ENCODE measurements around the gene EXOC3L1. TPM values are rescaled to one million over a fixed set of nuclear protein-coding genes. Genes with fewer than 3 reads are reported as not detected.

EXOC3L1 gene
- total RNA-seq, 1 experiment from 2014 or later = not detected

DNA sequence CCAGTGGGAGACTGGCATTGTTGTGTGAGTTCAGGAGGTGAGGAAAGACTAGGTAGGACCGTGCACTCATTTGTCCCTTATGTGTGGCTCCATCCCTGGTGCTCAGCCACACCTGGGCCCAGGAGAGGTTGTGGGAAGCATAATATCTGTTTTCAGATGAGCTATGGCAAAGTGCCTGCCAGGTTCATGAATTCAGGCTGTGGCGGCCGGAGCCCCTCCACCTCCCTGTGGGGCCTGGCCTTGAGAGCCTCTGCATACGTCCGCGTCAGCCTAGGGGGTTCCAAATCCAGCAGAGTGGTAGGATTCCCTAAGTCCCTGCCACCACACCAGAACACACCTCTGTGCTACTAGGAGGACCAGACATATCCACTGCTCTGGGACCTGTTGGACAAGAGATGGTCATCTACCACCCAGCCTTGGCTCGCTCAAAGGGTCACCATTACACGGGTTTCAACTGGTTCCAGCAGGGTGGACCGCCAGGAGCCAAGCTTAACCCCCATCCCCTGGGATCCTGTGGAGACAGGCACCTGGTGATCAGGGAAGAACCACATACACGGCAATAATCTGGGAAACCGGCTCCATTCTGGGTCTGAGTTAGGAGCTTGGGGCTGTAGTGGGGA lies 41.2 kb downstream of the EXOC3L1 start:
- Histone ChIP-seq H3K4me3 (ENCODE audit: low read length) (no peak overlapping the region), H3K4me2 (ENCODE audit: low read length) (no peak overlapping the region), H4K20me1 (ENCODE audit: low read length) (no peaks in the 10 kb centered on the region), H3K9me3 (ENCODE audit: low read length) (no peaks in the 10 kb centered on the region), H3K4me1 (ENCODE audit: insufficient read depth, low read length) (no peaks in the 10 kb centered on the region), H3K9me2 (replicated peaks; ENCODE audit: low read length) (no peaks in the 10 kb centered on the region), H3K36me3 (ENCODE audit: low read depth, low read length) (no peaks in the 10 kb centered on the region; the same call in 1 of the 2 replicates), H3K27me3 (ENCODE audit: low read length) (no peaks in the 10 kb centered on the region), H3K79me2 (ENCODE audit: low read length) (no peaks in the 10 kb centered on the region), H3F3A (ENCODE audit: low read length, unreplicated experiment) (no peaks in the 10 kb centered on the region), H3K27ac (ENCODE audit: low read length) (no peak overlapping the region), H3K9ac (ENCODE audit: low read length) (no peak overlapping the region), H2AFZ (ENCODE audit: low read length) (no peak overlapping the region)
- POLR2A ChIA-PET (ENCODE audit: unreplicated experiment) = no interaction called here
- no peak for TF ChIP-seq EZH2 (IDR thresholded peaks at IDR 0.05; ENCODE audit: low read length, unreplicated experiment)
- TF ChIP-seq, protein P1, sequence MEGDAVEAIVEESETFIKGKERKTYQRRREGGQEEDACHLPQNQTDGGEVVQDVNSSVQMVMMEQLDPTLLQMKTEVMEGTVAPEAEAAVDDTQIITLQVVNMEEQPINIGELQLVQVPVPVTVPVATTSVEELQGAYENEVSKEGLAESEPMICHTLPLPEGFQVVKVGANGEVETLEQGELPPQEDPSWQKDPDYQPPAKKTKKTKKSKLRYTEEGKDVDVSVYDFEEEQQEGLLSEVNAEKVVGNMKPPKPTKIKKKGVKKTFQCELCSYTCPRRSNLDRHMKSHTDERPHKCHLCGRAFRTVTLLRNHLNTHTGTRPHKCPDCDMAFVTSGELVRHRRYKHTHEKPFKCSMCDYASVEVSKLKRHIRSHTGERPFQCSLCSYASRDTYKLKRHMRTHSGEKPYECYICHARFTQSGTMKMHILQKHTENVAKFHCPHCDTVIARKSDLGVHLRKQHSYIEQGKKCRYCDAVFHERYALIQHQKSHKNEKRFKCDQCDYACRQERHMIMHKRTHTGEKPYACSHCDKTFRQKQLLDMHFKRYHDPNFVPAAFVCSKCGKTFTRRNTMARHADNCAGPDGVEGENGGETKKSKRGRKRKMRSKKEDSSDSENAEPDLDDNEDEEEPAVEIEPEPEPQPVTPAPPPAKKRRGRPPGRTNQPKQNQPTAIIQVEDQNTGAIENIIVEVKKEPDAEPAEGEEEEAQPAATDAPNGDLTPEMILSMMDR (conservative IDR thresholded peaks at IDR 0.05; ENCODE audit: low read depth, low read length) = no peak
- TF ChIP-seq EZH2phosphoT487 (IDR thresholded peaks at IDR 0.05; ENCODE audit: borderline replicate concordance, low read length) = no peak
- no peak for ATAC-seq
- TSS peak; percentile 26 for BruUV-seq (replicated peaks)
- DNase-seq = no peak
- intact Hi-C loops (cut with micrococcal nuclease) = no loop called here
- CTCF ChIA-PET = no interaction called here

DNA sequence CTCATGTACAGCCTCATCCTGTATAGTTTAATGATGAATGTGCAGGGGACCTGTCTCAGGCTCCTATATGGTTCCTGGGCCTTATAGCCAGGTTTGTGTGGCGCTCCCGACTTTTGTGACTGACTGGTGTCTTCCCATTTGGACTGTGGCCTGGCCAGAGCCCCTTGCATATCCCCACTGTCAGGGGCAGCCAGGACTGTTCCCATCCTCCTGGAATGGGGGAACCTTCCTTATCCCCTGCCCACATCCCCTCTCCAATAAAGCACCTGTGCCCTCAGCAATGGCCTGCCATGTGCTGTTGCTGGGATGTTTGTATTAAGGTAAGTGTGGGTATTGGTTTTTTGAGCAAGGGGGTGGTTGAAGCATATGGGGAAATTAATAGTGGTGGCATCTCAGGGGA lies 41.7 kb downstream of the EXOC3L1 start:
- H3K9ac ChIP-seq (ENCODE audit: low read length) = no peak overlapping the region
- H3K4me1 ChIP-seq (ENCODE audit: insufficient read depth, low read length) = no peaks in the 10 kb centered on the region
- H3K27me3 ChIP-seq (ENCODE audit: low read length) = no peaks in the 10 kb centered on the region
- H3K4me2 ChIP-seq (ENCODE audit: low read length) = no peak overlapping the region
- ChIA-PET CTCF (no interaction called here), POLR2A (ENCODE audit: unreplicated experiment) (no interaction called here)
- intact Hi-C loops (cut with micrococcal nuclease) = no loop called here
- ATAC-seq = no peak
- no peaks in the 10 kb centered on the region for H4K20me1 ChIP-seq (ENCODE audit: low read length)
- H3K4me3 ChIP-seq (ENCODE audit: low read length) = no peak overlapping the region
- H3K9me3 ChIP-seq (ENCODE audit: low read length) = no peaks in the 10 kb centered on the region
- H3K27ac ChIP-seq (ENCODE audit: low read length) = no peak overlapping the region
- TF ChIP-seq EZH2phosphoT487 (IDR thresholded peaks at IDR 0.05; ENCODE audit: borderline replicate concordance, low read length) = no peak
- TF ChIP-seq EZH2 (IDR thresholded peaks at IDR 0.05; ENCODE audit: low read length, unreplicated experiment) = no peak
- TF ChIP-seq, protein P1 (conservative IDR thresholded peaks at IDR 0.05; ENCODE audit: low read depth, low read length) = no peak
- H3F3A ChIP-seq (ENCODE audit: low read length, unreplicated experiment) = no peaks in the 10 kb centered on the region
- H3K9me2 ChIP-seq (replicated peaks; ENCODE audit: low read length) = no peaks in the 10 kb centered on the region
- no peak overlapping the region for H2AFZ ChIP-seq (ENCODE audit: low read length)
- no TSS peak for BruUV-seq (replicated peaks)
- no peak for DNase-seq
- H3K79me2 ChIP-seq (ENCODE audit: low read length) = no peaks in the 10 kb centered on the region
- no peaks in the 10 kb centered on the region; the same call in 1 of the 2 replicates for H3K36me3 ChIP-seq (ENCODE audit: low read depth, low read length)

DNA sequence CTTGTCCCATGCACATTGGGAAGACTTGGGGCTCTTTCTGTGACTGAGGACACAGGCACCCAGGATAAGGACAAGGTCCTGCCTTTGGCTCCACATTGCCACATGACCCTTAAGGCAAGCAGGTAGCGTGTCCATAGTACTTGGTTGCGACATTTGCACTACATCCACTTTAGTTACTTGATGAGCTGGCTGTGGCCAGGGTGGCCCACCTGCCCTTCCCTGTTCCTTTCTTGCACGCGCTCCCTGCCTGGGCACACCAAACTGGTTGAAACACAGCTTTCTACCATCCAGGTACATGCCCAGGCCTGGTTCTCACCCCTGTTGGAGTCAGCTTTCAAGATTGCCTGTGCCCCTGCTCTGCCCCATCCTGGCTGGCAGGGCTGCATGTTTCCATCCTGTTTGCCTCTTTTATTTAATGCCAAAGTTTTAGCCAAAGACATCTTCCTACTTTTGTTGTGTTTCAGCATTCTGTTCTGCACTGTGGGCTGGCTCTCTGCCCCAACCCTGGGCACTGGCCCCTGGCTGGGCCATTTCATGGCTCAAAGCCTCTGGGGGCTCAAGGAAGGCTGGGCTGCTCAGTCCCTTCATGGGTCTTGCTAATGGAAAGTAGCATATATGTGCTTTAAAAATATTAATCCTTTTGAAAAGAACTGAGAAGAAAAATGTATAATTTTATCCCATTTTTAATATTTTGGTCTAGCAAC lies 42.3 kb downstream of the EXOC3L1 start:
- Histone ChIP-seq H3K79me2 (ENCODE audit: low read length) (no peaks in the 10 kb centered on the region), H3K27me3 (ENCODE audit: low read length) (no peaks in the 10 kb centered on the region), H3K4me3 (ENCODE audit: low read length) (no peak overlapping the region), H3K36me3 (ENCODE audit: low read depth, low read length) (no peaks in the 10 kb centered on the region; the same call in 1 of the 2 replicates), H3K9ac (ENCODE audit: low read length) (no peak overlapping the region), H3K9me2 (replicated peaks; ENCODE audit: low read length) (no peaks in the 10 kb centered on the region), H3K4me1 (ENCODE audit: insufficient read depth, low read length) (no peaks in the 10 kb centered on the region), H4K20me1 (ENCODE audit: low read length) (no peaks in the 10 kb centered on the region), H3K9me3 (ENCODE audit: low read length) (no peaks in the 10 kb centered on the region), H3K4me2 (ENCODE audit: low read length) (no peak overlapping the region), H2AFZ (ENCODE audit: low read length) (no peak overlapping the region), H3F3A (ENCODE audit: low read length, unreplicated experiment) (no peaks in the 10 kb centered on the region), H3K27ac (ENCODE audit: low read length) (no peak overlapping the region)
- POLR2A ChIA-PET (ENCODE audit: unreplicated experiment) = no interaction called here
- BruUV-seq (replicated peaks) = no TSS peak
- DNase-seq (no peak), ATAC-seq (no peak)
- no peak for TF ChIP-seq EZH2phosphoT487 (IDR thresholded peaks at IDR 0.05; ENCODE audit: borderline replicate concordance, low read length)
- TF ChIP-seq EZH2 (IDR thresholded peaks at IDR 0.05; ENCODE audit: low read length, unreplicated experiment) = no peak
- TF ChIP-seq, protein P1 (conservative IDR thresholded peaks at IDR 0.05; ENCODE audit: low read depth, low read length) = no peak
- CTCF ChIA-PET = no interaction called here
- intact Hi-C loops (cut with micrococcal nuclease) = no loop called here
